Measurements from ENCODE around the gene UNC79.

The UNC79 gene

GRCh38 chr14:93733231-93733630 lies 302.5 kb downstream of the UNC79 start:
- DNase-seq = no peak

- no peak for DNase-seq
Measured at GRCh38 chr14:93733631-93734030, 302.9 kb downstream of the UNC79 start.

GRCh38 chr14:93734086-93734822 lies 303.5 kb downstream of the UNC79 start:
- DNase-seq = no peak

GRCh38 chr14:93735206-93735605 lies 304.5 kb downstream of the UNC79 start:
- no peak for DNase-seq

GRCh38 chr14:93736378-93737014 lies 305.8 kb downstream of the UNC79 start:
- DNase-seq = no peak

- DNase-seq = no peak
Measured at GRCh38 chr14:93737634-93738033, 306.9 kb downstream of the UNC79 start.

GRCh38 chr14:93741556-93742230 lies 311.0 kb downstream of the UNC79 start:
- DNase-seq = no peak

GRCh38 chr14:93742761-93743160 lies 312.0 kb downstream of the UNC79 start:
- DNase-seq = no peak

- DNase-seq = no peak
Measured at GRCh38 chr14:93743270-93744060, 312.7 kb downstream of the UNC79 start.

GRCh38 chr14:93744176-93744575 lies 313.4 kb downstream of the UNC79 start:
- no peak for DNase-seq

GRCh38 chr14:93744876-93745275 lies 314.1 kb downstream of the UNC79 start:
- no peak for DNase-seq

GRCh38 chr14:93745603-93746273 lies 315.0 kb downstream of the UNC79 start:
- DNase-seq = no peak

GRCh38 chr14:93747102-93747501 lies 316.4 kb downstream of the UNC79 start:
- DNase-seq = no peak

GRCh38 chr14:93747560-93747959 lies 316.8 kb downstream of the UNC79 start:
- DNase-seq = no peak

GRCh38 chr14:93748208-93749075 lies 317.7 kb downstream of the UNC79 start:
- DNase-seq = no peak

GRCh38 chr14:93749076-93749420 lies 318.3 kb downstream of the UNC79 start:
- no peak for DNase-seq

GRCh38 chr14:93751946-93752655 lies 321.4 kb downstream of the UNC79 start:
- DNase-seq = no peak

- DNase-seq = no peak
Measured at GRCh38 chr14:93752980-93753561, 322.3 kb downstream of the UNC79 start.

- no peak for DNase-seq
Measured at GRCh38 chr14:93753647-93754046, 322.9 kb downstream of the UNC79 start.

GRCh38 chr14:93757206-93757605 lies 326.5 kb downstream of the UNC79 start:
- DNase-seq = no peak

All from NCI-H524 treated with DMSO at 0.1 percent for 48 hours (cell line).